HTR-8/SVneo (cell line): ENCODE measurements around the gene SLC9A8.
"Not testable (repeated sequence)": the region's sequence is repeated elsewhere in the genome, so short reads cannot be mapped to it uniquely, and the experiment has no call there.

Experiments
- DNase-seq: peaks from one replicate; pipeline ENCODE4 v3.0.0; 2011; ENCODE audit warnings: low spot score, mixed read lengths; ENCODE audit not compliant: insufficient read length
- FAIRE-seq: peaks from 2 replicates; lab custom pipeline; 2011; peaks lifted over from hg19 to GRCh38; lab: Jason Lieb, UNC

The SLC9A8 gene

DNA sequence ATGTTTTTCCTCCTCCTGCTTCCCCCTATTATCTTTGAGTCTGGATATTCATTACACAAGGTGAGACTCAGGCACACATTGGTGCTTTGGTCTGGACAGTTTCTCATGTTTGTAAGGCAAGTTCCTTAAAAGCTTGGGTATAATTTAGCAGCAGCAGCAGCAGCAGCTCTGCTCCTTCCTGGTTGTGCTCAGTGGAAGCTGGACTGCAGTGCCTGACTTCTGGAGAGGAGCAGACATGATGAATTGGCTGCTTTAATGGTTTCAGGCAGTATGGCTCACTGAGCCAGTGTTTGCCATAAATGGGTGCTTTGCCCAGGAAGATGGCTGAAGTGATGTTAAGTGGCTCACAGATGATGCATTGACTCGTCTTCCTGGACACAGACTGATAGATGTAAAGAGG lies 32.4 kb downstream of the SLC9A8 start:
- DNase-seq (no peak), FAIRE-seq (peak; percentile 42)

DNA sequence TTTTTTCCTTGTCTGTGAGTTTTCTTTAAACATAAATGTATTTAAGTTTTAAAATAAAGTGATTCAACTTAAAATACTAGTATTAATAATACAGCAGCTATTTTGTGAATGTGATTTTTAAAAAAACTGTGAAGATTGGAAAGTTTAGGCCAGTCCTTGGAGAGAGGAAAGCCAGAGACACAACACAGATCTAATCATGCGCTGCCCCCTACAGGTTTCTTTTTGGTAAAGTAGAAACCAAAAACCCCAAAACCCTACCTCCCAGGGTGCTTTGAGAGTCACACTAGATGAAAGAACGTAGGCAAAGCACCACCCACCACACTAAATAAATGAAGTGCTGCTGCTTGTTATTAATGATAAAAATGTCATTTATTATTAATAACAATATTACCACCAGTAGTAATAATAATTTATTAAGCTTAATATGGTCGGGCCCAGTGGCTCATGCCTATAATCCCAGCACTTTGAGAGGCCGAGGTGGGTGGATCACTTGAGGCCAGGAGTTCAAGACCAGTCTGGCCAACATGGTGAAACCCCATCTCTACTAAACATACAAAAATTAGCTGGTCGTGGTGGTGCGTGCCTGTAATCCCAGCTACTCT lies 33.7 kb downstream of the SLC9A8 start:
- DNase-seq (peak; percentile 92), FAIRE-seq (no peak)

DNA sequence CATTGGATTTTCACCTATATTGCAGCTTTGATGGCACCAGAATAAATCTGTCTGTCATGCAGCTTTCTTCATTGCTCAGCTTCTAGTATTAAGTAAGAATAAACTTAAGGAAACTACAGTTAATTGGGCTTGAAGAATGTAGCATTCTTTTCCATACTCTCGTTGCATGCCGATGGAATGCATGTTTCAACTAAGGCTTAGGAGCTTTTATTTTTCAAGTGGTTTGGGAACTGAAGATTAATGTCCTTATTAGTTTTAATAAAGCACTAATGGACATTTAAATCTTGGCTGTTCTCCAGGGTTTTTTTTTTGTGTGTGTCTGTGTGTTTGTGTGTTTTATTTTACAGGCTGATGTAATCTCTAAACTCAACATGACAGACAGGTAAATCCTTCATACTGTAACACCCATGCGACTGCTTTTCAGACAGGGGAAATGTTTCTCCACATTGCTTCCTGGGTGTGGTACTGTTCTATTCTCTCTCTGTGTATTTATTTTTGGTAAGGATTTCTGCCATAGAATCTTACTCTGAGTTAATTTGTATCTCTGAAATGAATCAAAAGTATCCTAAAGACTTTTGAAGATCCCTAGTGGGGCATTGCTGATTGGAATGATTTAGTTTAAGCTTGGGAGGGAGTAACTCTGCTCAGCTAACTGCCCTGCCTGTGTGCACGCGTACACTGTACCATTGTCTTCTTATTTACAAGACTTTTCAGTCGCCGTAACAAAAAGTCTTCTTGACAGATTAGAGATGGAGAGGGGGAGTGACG lies 38.0 kb downstream of the SLC9A8 start:
- DNase-seq (no peak), FAIRE-seq (no peak)

- DNase-seq (no peak), FAIRE-seq (no peak)
Observed at GRCh38 chr20:49851231-49851705, 38.6 kb downstream of the SLC9A8 start.

DNA sequence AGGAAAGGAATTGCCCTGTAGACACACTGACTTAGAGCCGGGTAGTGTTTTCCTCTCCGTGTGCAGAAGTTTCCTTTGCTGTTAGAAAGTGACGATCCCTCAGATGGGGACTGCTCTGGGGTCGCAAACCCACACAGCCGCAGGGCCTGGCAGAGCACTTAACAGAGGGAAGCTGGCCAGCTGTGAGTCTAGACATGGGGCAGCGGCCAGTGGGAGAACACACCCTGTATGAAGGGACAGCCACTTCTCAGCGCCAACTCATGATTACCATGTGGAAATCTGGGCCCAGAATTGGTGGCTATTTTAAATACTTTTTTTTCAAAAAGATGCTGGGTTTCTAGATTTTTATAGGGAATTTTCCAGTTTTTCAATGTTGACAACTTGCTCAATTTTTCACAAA lies 39.4 kb downstream of the SLC9A8 start:
- FAIRE-seq, result no peak

DNA sequence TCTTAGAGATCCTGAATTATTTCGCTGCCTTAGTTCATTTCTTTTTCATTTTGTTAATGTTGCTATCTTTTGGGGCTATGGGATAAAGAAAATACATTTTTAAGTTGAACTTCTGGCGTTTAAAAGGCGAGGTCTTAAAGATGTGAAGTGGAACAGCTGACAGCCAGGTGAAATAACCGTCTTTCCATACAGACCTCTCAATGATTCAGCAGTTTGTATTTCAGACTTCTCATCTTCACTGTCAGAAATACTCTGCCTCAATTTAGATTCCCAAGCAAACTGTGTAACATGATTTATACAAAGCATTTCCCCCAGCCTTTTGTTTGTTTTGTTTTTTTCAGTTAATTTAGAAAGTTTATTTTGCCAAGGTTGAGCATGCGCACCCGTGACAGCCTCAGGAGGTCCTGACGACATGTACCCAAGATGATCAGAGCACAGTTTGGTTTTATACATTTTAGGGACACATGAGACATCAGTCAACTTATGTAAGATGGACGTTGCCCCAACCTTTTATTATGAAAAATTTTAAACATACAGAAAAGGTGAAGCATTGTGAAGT lies 40.0 kb downstream of the SLC9A8 start:
- FAIRE-seq (peak; percentile 16), DNase-seq (no peak)

More for the DNA sequence above, 39.4 kb downstream of the SLC9A8 start:
- DNase-seq, result no peak

GRCh38 chr20:49853640-49854039 lies 41.0 kb downstream of the SLC9A8 start:
- DNase-seq, result peak; percentile 86
- peak; percentile 89 for FAIRE-seq

- no peak for DNase-seq
- FAIRE-seq, result peak; percentile 90
Observed at GRCh38 chr20:49854190-49854875, 41.7 kb downstream of the SLC9A8 start.

DNA sequence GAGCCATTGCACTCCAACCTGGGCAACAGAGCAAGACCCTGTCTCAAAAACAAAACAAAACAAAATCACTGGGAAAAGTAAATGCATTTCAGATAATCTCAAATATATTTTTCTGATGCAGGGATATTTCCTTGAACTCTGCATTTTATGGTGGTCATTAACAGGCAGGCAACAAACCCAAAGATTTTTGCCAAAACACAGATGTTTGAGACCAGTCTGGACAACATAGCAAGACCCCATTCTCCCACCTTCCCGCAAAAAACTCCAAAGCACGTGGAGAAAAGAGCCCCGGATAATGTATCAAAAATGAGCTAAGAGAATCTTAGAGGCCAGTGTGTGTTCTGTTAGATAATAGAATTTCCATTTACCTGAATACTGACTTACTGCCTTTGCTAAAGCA lies 44.3 kb downstream of the SLC9A8 start:
- FAIRE-seq (no peak), DNase-seq (no peak)

- FAIRE-seq (no peak), DNase-seq (no peak)
Observed at GRCh38 chr20:49858076-49858585, 45.5 kb downstream of the SLC9A8 start.

GRCh38 chr20:49859011-49859410 lies 46.4 kb downstream of the SLC9A8 start:
- FAIRE-seq (peak; percentile 57), DNase-seq (no peak)

GRCh38 chr20:49859807-49860206 lies 47.2 kb downstream of the SLC9A8 start:
- no peak for DNase-seq
- peak; percentile 83 for FAIRE-seq

- not testable (repeated sequence) for DNase-seq
- FAIRE-seq, result peak; percentile 78
Observed at GRCh38 chr20:49861232-49861631, 48.6 kb downstream of the SLC9A8 start.

- FAIRE-seq (peak; percentile 78), DNase-seq (no peak)
Observed at GRCh38 chr20:49862607-49863200, 50.1 kb downstream of the SLC9A8 start.

DNA sequence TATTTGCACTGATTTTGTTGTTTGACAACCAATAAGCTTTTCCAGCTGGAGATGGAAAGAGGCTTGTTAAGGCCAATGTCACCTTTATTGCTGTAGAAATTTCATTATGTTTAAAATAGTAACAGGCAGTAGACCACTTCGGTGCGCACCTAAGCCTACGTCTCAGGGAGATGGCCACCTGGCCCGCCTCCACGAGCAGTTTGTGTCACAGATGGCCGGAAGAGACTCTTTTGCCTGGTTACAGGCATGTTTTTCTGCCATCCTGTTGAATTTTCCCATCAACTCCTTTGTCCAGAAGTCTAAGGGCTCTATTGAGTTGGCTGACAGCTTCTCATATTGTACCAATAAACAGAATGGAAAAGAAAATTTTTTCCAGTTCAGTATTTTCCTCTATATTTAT lies 51.0 kb downstream of the SLC9A8 start:
- FAIRE-seq, result no peak

DNA sequence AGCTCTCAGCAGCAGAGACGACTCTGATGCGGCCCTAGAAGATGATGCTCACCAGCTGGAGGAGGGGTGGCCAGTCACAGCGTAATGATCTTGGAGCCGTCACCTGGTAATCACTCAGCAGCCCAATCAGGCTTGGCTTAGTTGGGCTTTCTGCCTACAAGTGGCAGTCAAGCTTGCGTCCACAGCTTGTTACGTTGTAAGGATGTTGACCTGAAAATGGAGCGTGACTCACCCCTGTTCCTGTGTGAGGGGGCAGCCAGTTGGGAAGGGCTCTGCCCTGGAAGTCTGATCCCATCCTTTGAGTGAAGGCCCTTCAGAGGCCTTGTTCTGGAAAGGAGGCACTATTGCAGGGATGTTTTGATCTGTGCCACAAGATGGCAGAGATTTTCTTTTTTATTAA lies 52.9 kb downstream of the SLC9A8 start:
- FAIRE-seq (peak; percentile 85), DNase-seq (no peak)

More for the DNA sequence above, 51.0 kb downstream of the SLC9A8 start:
- no peak for DNase-seq

DNA sequence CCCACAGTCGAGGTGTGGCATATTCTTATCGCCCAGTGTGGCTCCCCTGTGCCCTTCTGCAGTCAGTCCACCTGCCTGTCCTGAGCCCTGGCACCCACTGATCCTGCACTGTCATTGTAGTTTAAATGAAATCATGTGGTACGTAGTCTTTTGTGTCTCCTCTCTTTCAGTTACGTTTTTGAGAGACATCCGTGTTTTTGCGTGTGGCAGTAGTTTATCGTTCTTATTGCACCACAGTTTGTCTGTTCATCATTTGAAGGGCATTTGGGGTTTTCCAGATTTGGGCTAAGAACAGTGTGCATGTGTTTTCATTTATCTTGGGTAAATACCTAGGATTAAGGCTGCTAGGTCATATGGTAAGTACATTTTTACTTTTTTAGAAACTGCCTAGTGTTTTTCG lies 53.4 kb downstream of the SLC9A8 start:
- no peak for FAIRE-seq

GRCh38 chr20:49867453-49868215 lies 55.0 kb downstream of the SLC9A8 start:
- DNase-seq (no peak), FAIRE-seq (no peak)

More for the DNA sequence above, 53.4 kb downstream of the SLC9A8 start:
- no peak for DNase-seq

DNA sequence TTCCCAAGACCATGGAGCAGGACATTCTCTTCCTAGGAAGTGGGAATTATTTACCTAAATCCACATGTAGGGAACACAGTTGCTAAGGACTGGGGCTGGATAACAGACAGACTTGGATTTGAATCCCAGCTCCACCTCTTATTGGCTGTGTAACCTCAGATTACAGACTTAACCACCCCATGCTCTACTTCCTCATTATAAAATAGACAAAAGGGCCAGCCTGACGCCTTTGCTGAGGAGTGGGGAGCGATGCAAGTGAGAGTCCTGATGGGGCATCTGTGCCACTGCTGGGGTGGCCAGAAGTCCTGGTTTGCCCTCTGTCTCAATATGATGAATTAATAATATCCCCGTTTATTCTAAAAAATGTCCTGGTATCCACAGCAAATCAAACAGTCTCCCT lies 55.9 kb downstream of the SLC9A8 start:
- DNase-seq (no peak), FAIRE-seq (peak; percentile 49)
